ENCODE measurements around the gene CYP4F8. TPM values are rescaled to one million over a fixed set of nuclear protein-coding genes. Genes with fewer than 3 reads are reported as not detected.

CYP4F8 gene
- total and polyA plus RNA-seq, 9 of the 15 experiments (the other 6 are each of a cell fraction or from before 2014, with no cell fraction given) = not detected

GRCh38 chr19:15669891-15670290, 54.9 kb downstream of the CYP4F8 start:
- H3K79me2 ChIP-seq (ENCODE audit: control insufficient read depth, insufficient read depth, low read length) = no peaks in the 10 kb centered on the region
- H3K36me3 ChIP-seq (ENCODE audit: control insufficient read depth, insufficient read depth, low read length) = no peaks in the 10 kb centered on the region
- intact Hi-C loops (cut with micrococcal nuclease) = no loop called here
- no peak for DNase-seq (ENCODE audit: extremely low read depth in 1 of 4, low spot score in 3 of 4)
- CTCF ChIA-PET (ENCODE audit: low intra/inter-chr PET ratio) = no interaction called here
- in situ Hi-C loops (cut with MboI) = no loop called here
- peaks cover 0 to 7% of the 10 kb centered on the region in 2 experiments; a peak in 2 of 5 replicates for H3K4me1 ChIP-seq (replicated peaks in 1 of 2; ENCODE audit: control insufficient read depth in 2 of 2, insufficient read depth in 2 of 2, low read length in 2 of 2)
- FAIRE-seq = no peak
- 2% methylated on average over 4 of the region's 4 CpGs for WGBS (ENCODE audit: insufficient coverage, low coverage, missing lambda C conversion rate)
- H3K9ac ChIP-seq (ENCODE audit: insufficient read depth in 1 of 2, low read depth in 2 of 2, low read length in 2 of 2) = no peak overlapping the region
- H3K27ac ChIP-seq (ENCODE audit: extremely low read depth, low read depth, low read length) = no peak overlapping the region
- POLR2A ChIA-PET = no interaction called here
- H3K9me1 ChIP-seq (ENCODE audit: control insufficient read depth, insufficient read depth, low read length) = no peaks in the 10 kb centered on the region
- ATAC-seq = no peak
- no peak overlapping the region for H2AFZ ChIP-seq (ENCODE audit: low read depth, low read length)
- H3K4me3 ChIP-seq = no peak overlapping the region
- H3K9me3 ChIP-seq (replicated peaks; ENCODE audit: control insufficient read depth, insufficient read depth, low read depth, low read length) = no peaks in the 10 kb centered on the region
- H4K20me1 ChIP-seq (replicated peaks; ENCODE audit: control insufficient read depth, insufficient read depth, low read length) = 0 out of 2 replicates have a peak, but pooled peaks cover 3% of the 10 kb centered on the region
- no TSS peak for BruUV-seq (replicated peaks)
- no peak overlapping the region for H3K4me2 ChIP-seq (ENCODE audit: insufficient read depth, low read length)
- no peaks in the 10 kb centered on the region for H3K27me3 ChIP-seq (ENCODE audit: control insufficient read depth in 2 of 2, insufficient read depth in 2 of 2, low read length in 2 of 2)
- TF ChIP-seq, protein P1, sequence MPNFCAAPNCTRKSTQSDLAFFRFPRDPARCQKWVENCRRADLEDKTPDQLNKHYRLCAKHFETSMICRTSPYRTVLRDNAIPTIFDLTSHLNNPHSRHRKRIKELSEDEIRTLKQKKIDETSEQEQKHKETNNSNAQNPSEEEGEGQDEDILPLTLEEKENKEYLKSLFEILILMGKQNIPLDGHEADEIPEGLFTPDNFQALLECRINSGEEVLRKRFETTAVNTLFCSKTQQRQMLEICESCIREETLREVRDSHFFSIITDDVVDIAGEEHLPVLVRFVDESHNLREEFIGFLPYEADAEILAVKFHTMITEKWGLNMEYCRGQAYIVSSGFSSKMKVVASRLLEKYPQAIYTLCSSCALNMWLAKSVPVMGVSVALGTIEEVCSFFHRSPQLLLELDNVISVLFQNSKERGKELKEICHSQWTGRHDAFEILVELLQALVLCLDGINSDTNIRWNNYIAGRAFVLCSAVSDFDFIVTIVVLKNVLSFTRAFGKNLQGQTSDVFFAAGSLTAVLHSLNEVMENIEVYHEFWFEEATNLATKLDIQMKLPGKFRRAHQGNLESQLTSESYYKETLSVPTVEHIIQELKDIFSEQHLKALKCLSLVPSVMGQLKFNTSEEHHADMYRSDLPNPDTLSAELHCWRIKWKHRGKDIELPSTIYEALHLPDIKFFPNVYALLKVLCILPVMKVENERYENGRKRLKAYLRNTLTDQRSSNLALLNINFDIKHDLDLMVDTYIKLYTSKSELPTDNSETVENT (CRISPR knock-in tag; IDR thresholded peaks at IDR 0.05) = no peak
- TF ChIP-seq MAZ (CRISPR knock-in tag; conservative IDR thresholded peaks at IDR 0.05 in 1 of 2, IDR thresholded peaks at IDR 0.05 in 1 of 2) = no peak
- no peak for TF ChIP-seq THRA (IDR thresholded peaks at IDR 0.05)
- TF ChIP-seq TFAM (CRISPR knock-in tag; conservative IDR thresholded peaks at IDR 0.05) = no peak
- no peak for TF ChIP-seq ZNF384 (IDR thresholded peaks at IDR 0.05; ENCODE audit: low read depth, low read length)
- no peak for TF ChIP-seq HMG20A (CRISPR knock-in tag; conservative IDR thresholded peaks at IDR 0.05)
- TF ChIP-seq ZNF778 (CRISPR knock-in tag; IDR thresholded peaks at IDR 0.05) = no peak
- no peak for TF ChIP-seq POU5F1 (IDR thresholded peaks at IDR 0.05; ENCODE audit: borderline replicate concordance, low read depth, low read length, partially characterized antibody)
- TF ChIP-seq MTA2 (IDR thresholded peaks at IDR 0.05; ENCODE audit: low read depth) = no peak
- TF ChIP-seq CEBPG (CRISPR knock-in tag; IDR thresholded peaks at IDR 0.05) = no peak
- no peak for TF ChIP-seq CEBPG (tag; conservative IDR thresholded peaks at IDR 0.05 in 1 of 2, IDR thresholded peaks at IDR 0.05 in 1 of 2)
- no peak for TF ChIP-seq ESRRA (IDR thresholded peaks at IDR 0.05; ENCODE audit: borderline replicate concordance, low read depth)
- no peak for TF ChIP-seq ZNF282 (CRISPR knock-in tag; IDR thresholded peaks at IDR 0.05)
- TF ChIP-seq SMAD1 (IDR thresholded peaks at IDR 0.05; ENCODE audit: low read depth, low read length, partially characterized antibody) = no peak
- TF ChIP-seq ZNF609 (CRISPR knock-in tag; IDR thresholded peaks at IDR 0.05; ENCODE audit: borderline replicate concordance) = no peak
